HL-60 (cell line): Measurements from ENCODE around the gene PCSK4.

Experiments
- DNase-seq, 2 experiments: peaks; one replicate each; pipeline ENCODE4 v3.0.0-alpha.2; 2010 to 2020; ENCODE audit warnings: low read depth in 1 of 2, low spot score in 1 of 2
- H3K27ac ChIP-seq: fragments of 250-450 bp; sonication (Bioruptor Pico); replicated peaks from 2 replicates; pipeline ENCODE4 v1.5.1; 2020; ENCODE audit warnings: mild to moderate bottlenecking, moderate library complexity
- H3K27me3 ChIP-seq: fragments of 250-450 bp; sonication (Bioruptor Pico); 2 replicates; pipeline ENCODE4 v1.5.1; 2021; ENCODE audit warnings: mild to moderate bottlenecking, moderate library complexity; ENCODE audit not compliant: insufficient read depth, poor library complexity, severe bottlenecking
- H3K4me3 ChIP-seq: replicated peaks from 2 replicates; pipeline ENCODE4 v1.5.1; 2011; ENCODE audit warnings: mild to moderate bottlenecking, control low read depth, low read length; ENCODE audit not compliant: insufficient read depth
- CTCF ChIP-seq: IDR thresholded peaks from one replicate; pipeline ENCODE4 v1.5.1; 2011; ENCODE audit warnings: low read length, control low read depth, inconsistent platforms; ENCODE audit not compliant: insufficient read depth
- GABPA ChIP-seq: IDR thresholded peaks from 2 replicates; pipeline ENCODE4 v1.6.1; 2012; ENCODE audit warnings: low read depth
- POLR2AphosphoS5 ChIP-seq: IDR thresholded peaks from 2 replicates; pipeline ENCODE4 v1.6.1; 2012; ENCODE audit warnings: low read depth
- SPI1 ChIP-seq: IDR thresholded peaks from 2 replicates; pipeline ENCODE4 v1.6.1; 2012; ENCODE audit warnings: low read depth, mild to moderate bottlenecking, borderline replicate concordance
- TF ChIP-seq, protein P1 (sequence below): IDR thresholded peaks from 2 replicates; pipeline ENCODE4 v1.6.1; 2012; ENCODE audit warnings: low read depth; ENCODE audit not compliant: insufficient replicate concordance

The PCSK4 gene

DNA sequence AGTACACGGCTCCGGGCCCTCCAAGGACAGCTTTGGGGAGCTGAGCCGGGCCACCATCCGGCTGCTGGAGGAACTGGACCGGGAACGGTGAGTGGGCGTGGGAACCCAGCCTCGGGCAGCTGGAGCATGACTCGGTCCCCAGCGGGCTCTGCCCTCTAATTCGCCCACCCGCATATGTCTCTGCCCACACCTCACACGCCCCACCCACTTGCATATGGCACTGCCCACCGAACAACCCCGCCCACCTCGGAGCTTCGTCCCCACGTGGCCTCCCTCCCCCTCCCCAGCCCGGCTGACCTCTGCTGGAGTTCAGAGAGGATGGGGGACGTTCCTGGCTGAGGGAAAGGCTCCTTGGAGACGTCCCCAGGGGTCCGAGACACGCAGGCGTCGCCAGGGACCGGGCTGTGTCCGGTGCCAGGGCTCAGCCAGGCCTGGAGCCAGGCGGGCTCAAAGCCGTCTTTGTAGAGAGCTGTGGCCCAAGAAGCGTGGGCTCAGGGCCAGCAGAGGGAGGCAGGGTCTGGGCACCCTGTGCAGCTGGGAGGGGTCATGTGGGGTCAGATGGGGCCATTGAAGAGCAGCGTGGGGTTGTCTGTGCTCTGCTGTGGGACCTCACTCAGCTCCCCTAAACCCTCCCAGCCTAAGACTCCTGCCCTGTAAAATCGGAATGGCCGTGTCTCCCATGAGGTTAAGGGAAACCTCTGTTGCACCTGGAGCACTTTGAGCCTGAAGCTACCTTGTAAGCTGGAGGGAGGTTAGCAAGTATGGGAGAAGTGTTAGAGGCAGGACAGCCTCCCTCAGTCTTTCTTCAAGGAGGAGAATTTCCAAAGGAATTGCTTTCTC lies 36.4 kb downstream of the PCSK4 start:
- no peak for TF ChIP-seq POLR2AphosphoS5
- TF ChIP-seq, protein P1, sequence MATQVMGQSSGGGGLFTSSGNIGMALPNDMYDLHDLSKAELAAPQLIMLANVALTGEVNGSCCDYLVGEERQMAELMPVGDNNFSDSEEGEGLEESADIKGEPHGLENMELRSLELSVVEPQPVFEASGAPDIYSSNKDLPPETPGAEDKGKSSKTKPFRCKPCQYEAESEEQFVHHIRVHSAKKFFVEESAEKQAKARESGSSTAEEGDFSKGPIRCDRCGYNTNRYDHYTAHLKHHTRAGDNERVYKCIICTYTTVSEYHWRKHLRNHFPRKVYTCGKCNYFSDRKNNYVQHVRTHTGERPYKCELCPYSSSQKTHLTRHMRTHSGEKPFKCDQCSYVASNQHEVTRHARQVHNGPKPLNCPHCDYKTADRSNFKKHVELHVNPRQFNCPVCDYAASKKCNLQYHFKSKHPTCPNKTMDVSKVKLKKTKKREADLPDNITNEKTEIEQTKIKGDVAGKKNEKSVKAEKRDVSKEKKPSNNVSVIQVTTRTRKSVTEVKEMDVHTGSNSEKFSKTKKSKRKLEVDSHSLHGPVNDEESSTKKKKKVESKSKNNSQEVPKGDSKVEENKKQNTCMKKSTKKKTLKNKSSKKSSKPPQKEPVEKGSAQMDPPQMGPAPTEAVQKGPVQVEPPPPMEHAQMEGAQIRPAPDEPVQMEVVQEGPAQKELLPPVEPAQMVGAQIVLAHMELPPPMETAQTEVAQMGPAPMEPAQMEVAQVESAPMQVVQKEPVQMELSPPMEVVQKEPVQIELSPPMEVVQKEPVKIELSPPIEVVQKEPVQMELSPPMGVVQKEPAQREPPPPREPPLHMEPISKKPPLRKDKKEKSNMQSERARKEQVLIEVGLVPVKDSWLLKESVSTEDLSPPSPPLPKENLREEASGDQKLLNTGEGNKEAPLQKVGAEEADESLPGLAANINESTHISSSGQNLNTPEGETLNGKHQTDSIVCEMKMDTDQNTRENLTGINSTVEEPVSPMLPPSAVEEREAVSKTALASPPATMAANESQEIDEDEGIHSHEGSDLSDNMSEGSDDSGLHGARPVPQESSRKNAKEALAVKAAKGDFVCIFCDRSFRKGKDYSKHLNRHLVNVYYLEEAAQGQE, result no peak
- no peak for TF ChIP-seq GABPA
- TF ChIP-seq CTCF, result no peak
- no peak for TF ChIP-seq SPI1
- Histone ChIP-seq H3K4me3 (no peak overlapping the region), H3K27me3 (peaks cover 83% of the 10 kb centered on the region), H3K27ac (no peak overlapping the region)
- DNase-seq, result no peak

- Histone ChIP-seq H3K27me3 (peaks cover 79% of the 10 kb centered on the region), H3K4me3 (no peak overlapping the region), H3K27ac (no peak overlapping the region)
- no peak for DNase-seq
- TF ChIP-seq, protein P1, result no peak
- TF ChIP-seq POLR2AphosphoS5 (no peak), CTCF (no peak), GABPA (no peak), SPI1 (no peak)
Observed at GRCh38 chr19:1452802-1453524, 37.2 kb downstream of the PCSK4 start.

DNA sequence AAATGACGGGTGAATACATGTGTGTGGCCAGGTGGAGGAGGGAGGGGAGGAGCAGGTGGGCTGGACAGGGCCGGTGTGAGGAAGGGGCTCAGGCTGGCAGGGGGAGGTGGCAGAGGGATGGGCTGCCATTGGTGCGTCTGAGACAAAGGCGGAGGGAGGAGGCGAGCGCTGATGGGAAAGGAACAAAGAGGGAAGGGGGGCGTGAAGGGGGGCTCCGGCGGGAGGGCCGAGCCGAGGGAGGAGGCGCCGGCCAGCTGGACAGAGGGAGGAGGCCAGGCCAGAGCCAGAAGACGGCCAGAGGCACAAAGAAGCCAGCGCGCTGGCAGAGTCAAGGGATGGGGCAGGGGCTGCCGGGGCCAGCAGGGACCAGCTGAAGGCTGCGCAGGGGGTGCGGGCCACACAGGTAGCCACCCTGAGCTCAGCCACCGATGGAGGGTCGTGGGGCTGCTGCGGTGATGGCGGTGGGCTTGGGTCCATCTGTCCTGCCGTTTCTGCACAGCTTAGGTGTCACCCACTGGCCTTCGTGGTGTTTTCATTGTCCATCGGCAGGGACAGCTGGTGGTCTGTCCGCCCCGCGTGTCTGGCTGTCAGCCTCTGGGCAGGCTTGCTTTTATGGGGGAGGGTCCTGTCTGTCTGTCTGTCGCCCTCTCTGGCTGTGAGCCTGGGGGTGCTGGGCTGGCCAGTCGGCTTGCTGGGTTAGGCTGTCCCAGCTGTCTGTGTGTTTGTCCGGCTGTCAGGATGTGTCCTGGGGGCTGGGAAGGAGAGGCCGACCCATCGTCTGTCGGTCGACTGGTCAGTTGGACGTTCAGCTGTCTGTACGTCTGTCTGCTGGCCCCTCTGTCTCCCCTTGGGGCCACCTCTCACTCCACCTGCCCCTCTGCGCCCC lies 38.0 kb downstream of the PCSK4 start:
- Histone ChIP-seq H3K27ac (no peak overlapping the region), H3K27me3 (peaks cover 81% of the 10 kb centered on the region), H3K4me3 (no peak overlapping the region)
- no peak for DNase-seq
- no peak for TF ChIP-seq GABPA
- TF ChIP-seq POLR2AphosphoS5, result no peak
- TF ChIP-seq, protein P1, result no peak
- no peak for TF ChIP-seq CTCF
- TF ChIP-seq SPI1, result no peak
